22Rv1 (cell line): ENCODE measurements around the gene ENOPH1.

ENCODE experiments used
- H3K27ac ChIP-seq: fragments of 450-650 bp; 2 replicates; pipeline ENCODE4 v1.5.1; 2017
- CTCF ChIP-seq: fragments of 450-650 bp; IDR thresholded peaks from 2 replicates; pipeline ENCODE4 v1.5.1; 2017; ENCODE audit warnings: mild to moderate bottlenecking
- ZFX ChIP-seq: fragments of 450-650 bp; IDR thresholded peaks from 2 replicates; pipeline ENCODE4 v1.6.1; 2017; ENCODE audit warnings: antibody characterized with exemption, borderline replicate concordance

ENOPH1 gene

DNA sequence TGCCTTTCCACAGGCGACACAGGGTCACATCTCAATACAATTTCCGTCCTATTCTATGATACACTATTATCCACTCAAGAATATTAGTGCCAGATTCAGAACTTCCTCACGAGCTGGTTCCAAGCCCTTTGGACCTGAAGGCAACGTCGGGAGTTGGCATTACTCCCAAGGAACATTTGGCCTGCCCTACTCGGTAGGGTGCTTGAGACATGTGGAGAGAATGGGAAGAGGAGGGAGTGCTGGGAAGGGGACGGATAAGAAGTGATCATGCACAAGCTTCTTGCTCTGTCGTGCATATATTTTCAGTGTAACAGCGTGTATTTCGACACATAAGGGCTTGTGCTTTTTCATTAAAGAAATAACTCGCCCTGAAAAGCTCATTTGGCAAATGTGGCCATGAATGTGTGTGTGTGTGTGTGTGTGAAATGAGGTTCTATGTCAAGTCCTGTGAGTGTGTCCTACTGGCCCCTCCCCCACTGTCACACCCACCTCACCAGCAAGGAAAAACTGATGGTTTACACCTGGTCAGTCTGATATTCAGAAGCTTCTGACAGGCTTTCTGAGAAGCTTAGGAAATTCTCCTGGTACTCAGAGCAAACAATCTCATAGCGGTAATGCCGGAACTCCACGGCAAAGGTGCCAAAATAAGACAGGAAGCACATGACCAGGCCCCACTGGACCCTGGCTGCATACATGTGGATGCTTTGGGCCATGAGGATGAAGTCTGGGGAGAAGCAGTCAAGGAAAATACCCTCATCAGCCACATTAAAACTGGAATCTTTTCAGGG lies 54.8 kb downstream of the ENOPH1 start:
- no peak overlapping the region for H3K27ac ChIP-seq
- TF ChIP-seq CTCF (no peak), ZFX (no peak)

DNA sequence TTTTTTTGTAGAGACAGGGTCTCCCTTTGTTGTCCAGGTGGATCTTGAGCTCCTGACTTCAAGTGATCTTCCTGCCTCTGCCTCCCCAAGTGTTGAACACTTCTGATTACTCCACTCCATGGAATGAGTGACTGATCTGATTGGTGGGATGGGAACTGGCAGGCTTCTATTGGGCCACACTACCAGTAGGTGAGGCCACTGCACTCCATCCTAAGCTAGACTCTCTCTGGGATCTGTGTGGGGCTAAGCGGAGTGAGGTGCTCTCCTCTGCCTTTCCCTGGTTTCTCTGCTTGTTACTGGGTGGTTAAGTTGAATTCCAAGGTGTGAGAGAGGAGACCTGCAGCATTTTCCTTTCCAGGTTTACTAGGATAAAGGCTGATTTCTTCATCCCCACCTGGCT lies 58.7 kb downstream of the ENOPH1 start:
- TF ChIP-seq CTCF (no peak), ZFX (no peak)
- no peak overlapping the region for H3K27ac ChIP-seq

GRCh38 chr4:82489987-82490386 lies 59.6 kb downstream of the ENOPH1 start:
- TF ChIP-seq CTCF (no peak), ZFX (no peak)
- H3K27ac ChIP-seq: no peak overlapping the region

DNA sequence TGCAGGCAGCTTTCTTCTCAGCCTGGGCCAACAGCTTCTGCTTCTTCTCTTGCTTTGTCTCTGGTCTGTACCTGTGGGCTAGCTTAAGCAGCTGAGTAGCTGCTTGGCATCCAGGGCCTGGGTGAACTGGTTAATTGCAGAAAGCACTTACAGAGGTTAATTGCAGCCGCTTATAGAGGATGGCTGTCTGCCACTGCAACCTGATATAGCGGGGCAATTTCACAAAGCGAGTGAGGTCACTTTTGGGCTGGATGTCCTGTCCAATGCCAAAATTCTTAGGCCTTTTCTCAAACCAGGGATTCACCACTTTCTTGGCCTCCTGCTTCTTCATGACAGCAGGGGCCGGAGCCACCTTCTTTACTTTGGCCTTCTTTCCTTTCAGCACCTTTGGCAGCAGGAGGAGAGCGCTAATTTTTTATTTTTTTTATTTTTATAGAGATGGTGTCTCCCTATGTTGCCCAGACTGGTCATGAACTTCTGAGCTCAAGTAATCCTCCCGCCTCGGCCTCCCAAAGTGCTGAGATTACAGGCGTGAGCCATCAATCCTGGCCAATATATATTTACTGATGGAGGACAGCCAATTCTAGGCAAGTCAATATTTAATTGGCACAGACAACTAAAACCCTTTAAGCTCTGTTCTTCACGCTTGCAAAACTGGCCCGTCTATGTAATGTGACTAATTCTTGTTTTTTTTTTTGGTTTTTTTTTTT lies 61.0 kb downstream of the ENOPH1 start:
- TF ChIP-seq CTCF (no peak), ZFX (no peak)
- peak overlapping the region; percentile 54 for H3K27ac ChIP-seq

- no peak overlapping the region for H3K27ac ChIP-seq
- TF ChIP-seq ZFX: no peak
- TF ChIP-seq CTCF: no peak
These were observed 63.5 kb downstream of the ENOPH1 start for GRCh38 chr4:82493721-82494425.

GRCh38 chr4:82495666-82496065 lies 65.3 kb downstream of the ENOPH1 start:
- TF ChIP-seq CTCF (no peak), ZFX (no peak)
- H3K27ac ChIP-seq: no peak overlapping the region
